Measurements from ENCODE around the gene POLR3C.

DNA sequence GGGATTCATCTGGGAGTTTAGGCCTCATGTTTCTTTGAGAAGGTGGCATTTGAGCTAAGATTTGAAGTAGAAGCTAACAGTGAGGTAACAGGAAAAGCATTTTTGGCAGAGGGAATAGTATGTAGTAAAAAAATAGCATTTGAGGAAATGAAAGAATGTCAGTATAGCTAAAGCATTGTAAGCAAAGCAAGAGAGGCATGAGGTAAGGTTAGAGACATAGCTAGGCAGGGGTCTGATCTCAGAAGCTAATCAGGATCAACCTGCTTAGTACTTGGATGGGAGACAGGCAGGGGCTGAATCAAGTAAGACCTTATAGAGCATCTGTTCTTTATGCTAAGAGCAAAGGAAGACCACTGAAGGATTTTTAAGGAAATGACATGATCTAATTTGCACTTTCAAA is 4.0 kb downstream of the POLR3C start:
- TF ChIP-seq POLR2AphosphoS5 (IDR thresholded peaks at IDR 0.05; ENCODE audit: low read depth, low read length) = no peak
- TF ChIP-seq, protein P1, sequence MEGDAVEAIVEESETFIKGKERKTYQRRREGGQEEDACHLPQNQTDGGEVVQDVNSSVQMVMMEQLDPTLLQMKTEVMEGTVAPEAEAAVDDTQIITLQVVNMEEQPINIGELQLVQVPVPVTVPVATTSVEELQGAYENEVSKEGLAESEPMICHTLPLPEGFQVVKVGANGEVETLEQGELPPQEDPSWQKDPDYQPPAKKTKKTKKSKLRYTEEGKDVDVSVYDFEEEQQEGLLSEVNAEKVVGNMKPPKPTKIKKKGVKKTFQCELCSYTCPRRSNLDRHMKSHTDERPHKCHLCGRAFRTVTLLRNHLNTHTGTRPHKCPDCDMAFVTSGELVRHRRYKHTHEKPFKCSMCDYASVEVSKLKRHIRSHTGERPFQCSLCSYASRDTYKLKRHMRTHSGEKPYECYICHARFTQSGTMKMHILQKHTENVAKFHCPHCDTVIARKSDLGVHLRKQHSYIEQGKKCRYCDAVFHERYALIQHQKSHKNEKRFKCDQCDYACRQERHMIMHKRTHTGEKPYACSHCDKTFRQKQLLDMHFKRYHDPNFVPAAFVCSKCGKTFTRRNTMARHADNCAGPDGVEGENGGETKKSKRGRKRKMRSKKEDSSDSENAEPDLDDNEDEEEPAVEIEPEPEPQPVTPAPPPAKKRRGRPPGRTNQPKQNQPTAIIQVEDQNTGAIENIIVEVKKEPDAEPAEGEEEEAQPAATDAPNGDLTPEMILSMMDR (IDR thresholded peaks at IDR 0.05) = no peak
